CD14-positive monocyte (primary cell): ENCODE measurements around the gene ADAMTS17. TPM values are rescaled to one million over a fixed set of nuclear protein-coding genes. Genes with fewer than 3 reads are reported as not detected.

ENCODE experiments used
- DNase-seq, 3 donors: peaks; one replicate each; pipeline ENCODE4 v3.0.0-alpha.2; 2011 to 2022
- H2AFZ ChIP-seq: 2 replicates; pipeline ENCODE4 v1.6.0; 2012; ENCODE audit warnings: mild to moderate bottlenecking, low read depth, low read length, inconsistent platforms; ENCODE audit not compliant: insufficient read depth, poor library complexity, severe bottlenecking
- H3K27ac ChIP-seq, 2 donors: 1 replicate in 1 of 2; 2 replicates in 1 of 2; pipeline ENCODE4 v1.5.1; 2012 to 2013; ENCODE audit warnings: low read length in 2 of 2, control low read depth in 1 of 2, inconsistent platforms in 1 of 2, low read depth in 1 of 2, mild to moderate bottlenecking in 1 of 2
- H3K27me3 ChIP-seq, 2 donors: one replicate each; pipeline versions ENCODE4 v1.6.0 to v1.6.1; 2011 to 2013; ENCODE audit warnings: low read length in 2 of 2; ENCODE audit not compliant: control insufficient read depth in 2 of 2, insufficient read depth in 2 of 2
- H3K36me3 ChIP-seq, 2 donors: replicated peaks in 1 of 2; 1 replicate in 1 of 2; 2 replicates in 1 of 2; pipeline versions ENCODE4 v1.5.1 to v1.6.1; 2012 to 2013; ENCODE audit warnings: low read length in 2 of 2, control low read depth in 1 of 2, inconsistent platforms in 1 of 2, mild to moderate bottlenecking in 1 of 2; ENCODE audit not compliant: insufficient read depth in 2 of 2, control insufficient read depth in 1 of 2
- H3K4me1 ChIP-seq, 2 donors: 1 replicate in 1 of 2; 2 replicates in 1 of 2; pipeline versions ENCODE4 v1.5.1 to v1.6.1; 2012 to 2013; ENCODE audit warnings: low read length in 2 of 2, control low read depth in 1 of 2, inconsistent platforms in 1 of 2, mild to moderate bottlenecking in 1 of 2, moderate library complexity in 1 of 2; ENCODE audit not compliant: insufficient read depth in 2 of 2, control insufficient read depth in 1 of 2
- H3K4me2 ChIP-seq: replicated peaks from 2 replicates; pipeline ENCODE3; 2012; ENCODE audit warnings: low read length, moderate library complexity, mild to moderate bottlenecking; ENCODE audit not compliant: poor library complexity, severe bottlenecking; ENCODE audit errors: extremely low read depth
- H3K4me3 ChIP-seq, 3 experiments: fragments of 200-600 bp in 1 of 3; sonication (generic) in 1 of 3; replicated peaks in 1 of 3; 1 replicate in 2 of 3; 2 replicates in 1 of 3; pipeline ENCODE4 v1.5.1; 2011 to 2013; ENCODE audit warnings: low read length in 3 of 3, mild to moderate bottlenecking in 3 of 3, control low read depth in 2 of 3, low read depth in 2 of 3, inconsistent platforms in 1 of 3, moderate library complexity in 1 of 3
- H3K79me2 ChIP-seq: 2 replicates; pipeline ENCODE4 v1.6.0; 2012; ENCODE audit warnings: mild to moderate bottlenecking, control low read depth, inconsistent platforms, low read length, moderate library complexity; ENCODE audit not compliant: insufficient read depth
- H3K9ac ChIP-seq: 2 replicates; pipeline ENCODE4 v1.6.0; 2017; ENCODE audit warnings: low read length, mild to moderate bottlenecking; ENCODE audit not compliant: insufficient read depth, poor library complexity, severe bottlenecking
- H3K9me3 ChIP-seq, 2 donors: replicated peaks in 1 of 2; 1 replicate in 1 of 2; 2 replicates in 1 of 2; pipeline versions ENCODE4 v1.5.1 to v1.6.1; 2012 to 2013; ENCODE audit warnings: low read length in 2 of 2, control low read depth in 1 of 2; ENCODE audit not compliant: control insufficient read depth in 1 of 2, insufficient read depth in 1 of 2
- H4K20me1 ChIP-seq: 2 replicates; pipeline ENCODE4 v1.6.0; 2012; ENCODE audit warnings: mild to moderate bottlenecking, low read length, control low read depth, moderate library complexity; ENCODE audit not compliant: insufficient read depth
- H3K27ac Mint-ChIP-seq, 7 donors: one replicate each; pipeline ENCODE4 v1.8.0; 2020; ENCODE audit warnings: mild to moderate bottlenecking in 7 of 7, mixed read lengths in 7 of 7, moderate library complexity in 6 of 7, inconsistent platforms in 2 of 7
- H3K27me3 Mint-ChIP-seq, 3 donors: one replicate each; pipeline ENCODE4 v1.8.0; 2021 to 2022; ENCODE audit warnings: low read depth in 3 of 3, mild to moderate bottlenecking in 3 of 3, mixed read lengths in 3 of 3, moderate library complexity in 3 of 3, inconsistent platforms in 1 of 3
- H3K36me3 Mint-ChIP-seq, 2 donors: one replicate each; pipeline ENCODE4 v1.8.0; 2020; ENCODE audit warnings: mixed read lengths in 2 of 2, inconsistent platforms in 1 of 2, mild to moderate bottlenecking in 1 of 2
- H3K4me1 Mint-ChIP-seq: one replicate; pipeline ENCODE4 v1.8.0; 2020; ENCODE audit warnings: mild to moderate bottlenecking, mixed read lengths
- H3K4me3 Mint-ChIP-seq, 2 donors: one replicate each; pipeline ENCODE4 v1.8.0; 2020; ENCODE audit warnings: mild to moderate bottlenecking in 2 of 2, mixed read lengths in 2 of 2, moderate library complexity in 1 of 2
- H3K9me3 Mint-ChIP-seq, 7 donors: one replicate each; pipeline ENCODE4 v1.8.0; 2020 to 2022; ENCODE audit warnings: mixed read lengths in 7 of 7, mild to moderate bottlenecking in 6 of 7, moderate library complexity in 6 of 7, inconsistent platforms in 2 of 7
- CTCF ChIP-seq: fragments of 200-600 bp; IDR thresholded peaks from one replicate; pipeline ENCODE4 v1.8.0; 2022; ENCODE audit warnings: antibody characterized with exemption, mild to moderate bottlenecking
- WGBS: methylation state at CpG from one replicate; pipeline ENCODE4 v1.1.5; 2013; ENCODE audit warnings: missing lambda C conversion rate; ENCODE audit not compliant: insufficient coverage; 5-methylcytosine and 5-hydroxymethylcytosine counted together
- intact Hi-C, 2 donors: fragments of 100-400 bp; cut with micrococcal nuclease; formaldehyde crosslinking; loops; one replicate each; pipeline versions ENCODE4 v1.15.0 to v1.15.1; 2023
- polyA plus RNA-seq, 3 donors: library from polyadenylated mRNA; depleted of rRNA in 1 of 3; unstranded in 2 of 3; stranded (reverse) in 1 of 3; fragments of 300-500 nt in 2 of 3; fragments of >200 nt in 1 of 3; fragmentation: Illumina TruSeq in 2 of 3; gene quantifications; 1 replicate in 2 of 3; 2 replicates in 1 of 3; pipeline ENCODE4 v1.2.3, GENCODE V29; 2012 to 2021

The ADAMTS17 gene
- polyA plus RNA-seq, 3 donors: 0.03 to 0.25 TPM; not detected in 1

- Mint-ChIP-seq H3K36me3 (no peaks in the 10 kb centered on the region), H3K27ac (no peak overlapping the region), H3K27me3 (peaks cover 0 to 7% (median 0%) of the 10 kb centered on the region in 3 donors), H3K9me3 (peaks cover 8 to 31% (median 14%) of the 10 kb centered on the region in 7 donors), H3K4me3 (no peak overlapping the region), H3K4me1 (peaks cover 6% of the 10 kb centered on the region)
- no peak overlapping the region for H2AFZ ChIP-seq
- no peaks in the 10 kb centered on the region for H4K20me1 ChIP-seq
- no peaks in the 10 kb centered on the region for H3K79me2 ChIP-seq
- H3K4me2 ChIP-seq: no peak overlapping the region
- no peaks in the 10 kb centered on the region for H3K4me1 ChIP-seq
- 80% methylated on average over 7 of the region's 8 CpGs for WGBS
- no peak overlapping the region for H3K4me3 ChIP-seq
- intact Hi-C loops: no loop called here
- H3K27me3 ChIP-seq: no peaks in the 10 kb centered on the region
- no peak overlapping the region for H3K9ac ChIP-seq
- DNase-seq: no peak
- no peaks in the 10 kb centered on the region for H3K36me3 ChIP-seq
- H3K27ac ChIP-seq: no peak overlapping the region
- H3K9me3 ChIP-seq: peaks cover 3 to 16% of the 10 kb centered on the region in 2 donors
- no peak for TF ChIP-seq CTCF
Measured at GRCh38 chr15:100106732-100107131, 235.0 kb downstream of the ADAMTS17 start.

GRCh38 chr15:100105101-100105500, 236.7 kb downstream of the ADAMTS17 start:
- peaks cover 8 to 36% (median 16%) of the 10 kb centered on the region in 7 donors for H3K9me3 Mint-ChIP-seq
- H3K4me2 ChIP-seq: no peak overlapping the region
- no peak overlapping the region for H3K4me3 ChIP-seq
- no peaks in the 10 kb centered on the region for H4K20me1 ChIP-seq
- no peak overlapping the region for H3K9ac ChIP-seq
- H3K27ac ChIP-seq: no peak overlapping the region
- H2AFZ ChIP-seq: no peak overlapping the region
- no peaks in the 10 kb centered on the region for H3K36me3 Mint-ChIP-seq
- no peak overlapping the region for H3K27ac Mint-ChIP-seq
- 84% methylated on average over 4 of the region's 6 CpGs for WGBS
- no peak overlapping the region for H3K4me3 Mint-ChIP-seq
- no peak for TF ChIP-seq CTCF
- H3K4me1 Mint-ChIP-seq: no peaks in the 10 kb centered on the region
- intact Hi-C loops: no loop called here
- H3K9me3 ChIP-seq: peaks cover 3 to 16% of the 10 kb centered on the region in 2 donors
- H3K27me3 Mint-ChIP-seq: peaks cover 1 to 5% (median 2%) of the 10 kb centered on the region in 3 donors
- no peaks in the 10 kb centered on the region for H3K79me2 ChIP-seq
- H3K27me3 ChIP-seq: no peaks in the 10 kb centered on the region
- DNase-seq: no peak
- H3K36me3 ChIP-seq: no peaks in the 10 kb centered on the region
- no peaks in the 10 kb centered on the region for H3K4me1 ChIP-seq
